ENCODE measurements around the gene DAP3. TPM values are rescaled to one million over a fixed set of nuclear protein-coding genes. Genes with fewer than 3 reads are reported as not detected.

DAP3 gene
- total RNA-seq, 1 experiment from 2014 or later = 165 TPM

DNA sequence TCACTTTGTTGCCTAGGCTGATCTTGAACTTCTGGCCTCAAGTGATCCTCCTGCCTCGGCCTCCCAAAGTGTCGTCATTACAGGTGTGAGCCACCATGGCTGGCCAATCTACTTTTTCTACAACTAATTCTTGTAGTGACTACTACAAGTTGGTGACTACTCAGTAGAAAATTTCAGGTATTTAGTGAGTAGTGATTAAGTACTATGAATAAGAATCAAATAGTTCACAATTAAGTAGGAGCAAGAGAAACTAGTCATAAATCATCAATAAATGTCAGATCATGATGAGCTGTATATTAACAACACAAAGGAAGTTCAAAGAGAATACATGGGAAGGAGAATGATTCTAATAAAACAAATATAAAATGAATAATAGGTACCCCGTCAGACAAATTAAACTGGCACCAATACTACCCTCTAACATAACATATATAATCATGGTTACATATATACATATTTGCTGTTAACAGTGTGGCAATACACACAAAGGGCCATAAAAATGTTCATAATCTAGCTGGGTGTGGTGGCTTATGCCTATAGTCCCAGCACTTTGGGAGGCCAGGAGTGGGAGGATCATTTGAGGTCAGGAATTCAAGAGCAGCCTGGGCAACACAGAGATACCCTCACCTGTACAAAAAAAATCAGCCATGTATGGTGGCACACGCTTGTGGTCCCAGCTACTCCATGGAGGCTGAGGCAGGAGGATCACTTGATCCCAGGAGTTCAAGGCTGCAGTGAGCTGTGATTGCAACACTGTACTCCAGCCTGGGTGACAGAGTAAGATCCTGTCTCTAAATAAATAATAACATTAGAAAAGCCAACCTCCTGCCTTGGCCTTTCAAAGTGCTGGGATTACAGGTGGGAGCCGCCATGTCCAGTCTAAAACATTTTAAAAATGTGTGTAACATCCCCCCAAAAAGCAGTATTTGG, 19.4 kb upstream of the DAP3 start:
- Mint-ChIP-seq H3K36me3 (ENCODE audit: insufficient read depth, unreplicated experiment) (peaks cover 89% of the 10 kb centered on the region), H3K4me1 (ENCODE audit: low read depth, unreplicated experiment) (no peaks in the 10 kb centered on the region)
- H3K36me3 ChIP-seq (ENCODE audit: control insufficient read depth, insufficient read depth, low read length) = peaks cover 4% of the 10 kb centered on the region

DNA sequence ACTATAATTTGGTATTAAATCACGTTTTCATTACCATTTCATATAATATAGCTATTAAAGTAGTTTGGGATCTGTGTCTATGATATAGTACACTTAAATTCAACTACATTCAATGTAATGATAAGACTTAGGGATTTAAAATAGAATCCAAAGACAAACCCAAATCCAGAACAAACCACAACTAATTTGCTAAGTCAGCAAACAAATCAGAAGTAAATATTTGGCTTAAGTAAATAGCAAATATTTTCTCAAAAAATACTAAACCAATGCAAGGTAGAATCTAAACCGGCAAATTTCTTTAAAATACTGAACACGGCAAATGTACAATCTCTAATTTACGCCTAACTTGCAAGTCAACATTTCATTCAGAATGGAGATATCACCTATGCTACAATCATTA, 17.1 kb upstream of the DAP3 start:
- TF ChIP-seq CTCF (IDR thresholded peaks at IDR 0.05; ENCODE audit: insufficient read depth in 1 of 2, low read depth in 1 of 2, low read length in 1 of 2, severe bottlenecking in 1 of 2, unreplicated experiment in 1 of 2) = no peak
- Mint-ChIP-seq H3K36me3 (ENCODE audit: insufficient read depth, unreplicated experiment) (peaks cover 89% of the 10 kb centered on the region), H3K9me3 (ENCODE audit: unreplicated experiment) (no peaks in the 10 kb centered on the region), H3K4me3 (ENCODE audit: unreplicated experiment) (no peak overlapping the region), H3K27ac (ENCODE audit: unreplicated experiment) (no peak overlapping the region), H3K4me1 (ENCODE audit: low read depth, unreplicated experiment) (no peaks in the 10 kb centered on the region), H3K27me3 (ENCODE audit: insufficient read depth, unreplicated experiment) (no peaks in the 10 kb centered on the region)
- ChIA-PET POLR2A (interaction anchor here (0.6 kb wide), 1 partner anchor 230 kb away, joined by 10 read pairs; no protein-coding TSS in a partner anchor), CTCF (no interaction called here)
- DNase-seq = no peak
- Histone ChIP-seq H3K4me3 (ENCODE audit: low read depth, low read length) (no peak overlapping the region), H3K4me1 (no peaks in the 10 kb centered on the region), H3K27me3 (replicated peaks; ENCODE audit: control insufficient read depth, insufficient read depth, low read length) (no peaks in the 10 kb centered on the region), H3K9me3 (no peaks in the 10 kb centered on the region), H3K36me3 (ENCODE audit: control insufficient read depth, insufficient read depth, low read length) (peaks cover 3% of the 10 kb centered on the region)
- BruUV-seq (replicated peaks) = no TSS peak
- intact Hi-C loops (cut with micrococcal nuclease; ENCODE audit: unreplicated experiment) = no loop called here

More for the DNA sequence above, 19.4 kb upstream of the DAP3 start:
- Mint-ChIP-seq H3K9me3 (ENCODE audit: unreplicated experiment) (no peaks in the 10 kb centered on the region), H3K27ac (ENCODE audit: unreplicated experiment) (no peak overlapping the region), H3K27me3 (ENCODE audit: insufficient read depth, unreplicated experiment) (no peaks in the 10 kb centered on the region), H3K4me3 (ENCODE audit: unreplicated experiment) (no peak overlapping the region)
- no peak for TF ChIP-seq CTCF (IDR thresholded peaks at IDR 0.05; ENCODE audit: insufficient read depth in 1 of 2, low read depth in 1 of 2, low read length in 1 of 2, severe bottlenecking in 1 of 2, unreplicated experiment in 1 of 2)
- Histone ChIP-seq H3K9me3 (no peaks in the 10 kb centered on the region), H3K4me1 (no peaks in the 10 kb centered on the region), H3K4me3 (ENCODE audit: low read depth, low read length) (no peak overlapping the region), H3K27me3 (replicated peaks; ENCODE audit: control insufficient read depth, insufficient read depth, low read length) (no peaks in the 10 kb centered on the region)
- no TSS peak for BruUV-seq (replicated peaks)
- no peak for DNase-seq
- POLR2A ChIA-PET = no interaction called here
- CTCF ChIA-PET = no interaction called here
- intact Hi-C loops (cut with micrococcal nuclease; ENCODE audit: unreplicated experiment) = no loop called here

- no peak overlapping the region for H3K27ac Mint-ChIP-seq (ENCODE audit: unreplicated experiment)
- no TSS peak for BruUV-seq (replicated peaks)
- CTCF ChIA-PET = interaction anchor here (0.6 kb wide), 1 partner anchor 44 kb away, joined by 3 read pairs; no protein-coding TSS in a partner anchor
Observed at GRCh38 chr1:155673003-155673402, 15.9 kb upstream of the DAP3 start.

More at GRCh38 chr1:155673003-155673402, 15.9 kb upstream of the DAP3 start:
- Histone ChIP-seq H3K27me3 (replicated peaks; ENCODE audit: control insufficient read depth, insufficient read depth, low read length) (no peaks in the 10 kb centered on the region), H3K36me3 (ENCODE audit: control insufficient read depth, insufficient read depth, low read length) (peaks cover 2% of the 10 kb centered on the region; the same call in 1 of the 2 replicates), H3K4me1 (no peaks in the 10 kb centered on the region), H3K4me3 (ENCODE audit: low read depth, low read length) (no peak overlapping the region), H3K9me3 (no peaks in the 10 kb centered on the region)
- H3K4me1 Mint-ChIP-seq (ENCODE audit: low read depth, unreplicated experiment) = no peaks in the 10 kb centered on the region
- no peaks in the 10 kb centered on the region for H3K9me3 Mint-ChIP-seq (ENCODE audit: unreplicated experiment)
- POLR2A ChIA-PET = no interaction called here
- no peaks in the 10 kb centered on the region for H3K27me3 Mint-ChIP-seq (ENCODE audit: insufficient read depth, unreplicated experiment)
- intact Hi-C loops (cut with micrococcal nuclease; ENCODE audit: unreplicated experiment) = no loop called here
- no peak for TF ChIP-seq CTCF (IDR thresholded peaks at IDR 0.05; ENCODE audit: insufficient read depth in 1 of 2, low read depth in 1 of 2, low read length in 1 of 2, severe bottlenecking in 1 of 2, unreplicated experiment in 1 of 2)
- DNase-seq = no peak
- peaks cover 89% of the 10 kb centered on the region for H3K36me3 Mint-ChIP-seq (ENCODE audit: insufficient read depth, unreplicated experiment)
- H3K4me3 Mint-ChIP-seq (ENCODE audit: unreplicated experiment) = no peak overlapping the region
